RPMI8226 (cell line): ENCODE results near the gene MYH14.
A peak's percentile ranks its signal among the peaks of the same experiment; 100 is the strongest.
"Not testable (repeated sequence)": the region's sequence is repeated elsewhere in the genome, so short reads cannot be mapped to it uniquely, and the experiment has no call there.

Source experiments
- DNase-seq: peaks from one replicate; pipeline ENCODE4 v3.0.0-alpha.2; 2015

MYH14 gene

DNA sequence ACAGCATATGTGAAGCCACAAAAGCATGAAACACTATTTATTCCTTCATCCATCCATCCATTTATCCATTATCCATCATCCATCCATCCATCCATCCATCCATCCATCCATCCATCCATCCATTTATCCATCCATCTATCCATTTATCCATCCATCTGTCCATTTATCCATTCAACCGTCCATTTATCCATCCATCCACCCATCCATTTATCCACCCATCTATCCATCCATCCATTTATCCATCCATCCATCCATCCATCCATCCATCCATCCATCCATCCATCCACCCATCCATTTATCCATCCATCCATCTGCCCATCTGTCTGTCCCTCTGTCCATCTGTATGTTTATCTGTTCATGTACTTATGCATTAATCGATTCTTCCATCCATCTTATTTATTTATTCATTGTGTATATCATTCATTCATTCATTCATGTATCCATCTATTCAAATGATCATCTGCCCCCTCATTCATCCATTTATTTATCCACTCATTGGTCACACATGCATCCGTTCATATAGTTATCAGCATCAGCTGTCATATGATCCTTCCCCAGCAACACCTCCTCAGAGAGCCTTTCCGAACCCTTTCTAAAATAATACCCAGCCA, 7.0 kb upstream of the MYH14 start:
- DNase-seq, result no peak

DNA sequence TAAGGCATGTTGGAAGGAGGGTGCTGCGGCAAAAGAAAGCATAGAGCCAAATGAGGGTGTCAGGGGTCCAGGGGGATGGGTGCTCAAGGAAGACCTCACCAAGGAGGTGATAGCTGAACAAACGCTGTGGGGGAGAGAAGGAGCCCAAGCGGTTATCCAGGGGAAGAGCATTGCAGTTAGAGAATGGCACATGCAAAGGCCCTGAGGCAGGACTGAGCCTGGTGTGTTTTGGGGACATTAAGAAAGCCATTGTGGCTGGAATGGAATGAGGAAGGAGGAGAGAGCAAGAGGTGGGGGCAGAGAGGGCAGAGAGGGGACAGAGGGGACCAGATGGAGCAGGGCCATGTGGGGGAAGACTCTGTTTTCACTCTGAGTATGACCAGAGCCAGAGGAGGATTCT, 6.1 kb upstream of the MYH14 start:
- DNase-seq, result no peak

DNA sequence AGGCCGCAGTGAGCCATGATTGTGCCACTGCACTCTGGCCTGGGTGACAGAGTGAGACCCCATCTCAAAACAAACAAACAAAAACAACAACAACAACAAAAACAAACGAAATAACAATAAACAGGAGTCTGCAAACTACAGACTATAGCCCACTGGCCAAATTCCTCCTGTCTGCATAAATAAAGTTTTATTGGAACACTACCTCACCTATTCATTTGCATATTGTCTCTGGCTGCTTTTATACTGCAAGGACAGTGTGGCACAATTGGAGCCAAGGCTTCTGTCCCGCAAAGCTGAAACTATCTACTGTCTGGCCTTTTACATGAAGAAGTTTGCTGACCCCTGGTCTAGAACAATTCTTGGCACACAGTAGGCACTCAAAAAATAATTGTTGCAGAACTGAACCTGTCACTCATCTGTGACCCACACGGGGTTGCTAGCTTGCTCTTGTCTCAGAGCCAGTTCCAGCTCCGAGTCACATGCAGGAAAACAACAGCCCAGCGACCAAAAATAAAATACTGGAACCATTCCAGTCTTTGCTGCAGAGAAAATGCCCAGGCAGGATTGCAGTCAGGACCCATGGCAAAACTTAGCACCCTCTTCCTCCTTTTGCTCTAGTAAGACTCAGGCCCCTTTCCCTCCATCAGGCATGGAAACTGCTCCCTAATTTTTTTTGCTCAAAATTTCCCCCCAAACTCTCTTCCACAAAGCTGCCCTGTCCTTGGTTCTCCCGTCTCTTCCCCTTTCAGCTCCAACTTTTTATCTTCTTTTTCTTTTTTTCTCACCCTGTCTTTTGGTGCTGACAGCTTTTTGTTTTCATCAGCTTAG, 4.8 kb upstream of the MYH14 start:
- no peak for DNase-seq

DNA sequence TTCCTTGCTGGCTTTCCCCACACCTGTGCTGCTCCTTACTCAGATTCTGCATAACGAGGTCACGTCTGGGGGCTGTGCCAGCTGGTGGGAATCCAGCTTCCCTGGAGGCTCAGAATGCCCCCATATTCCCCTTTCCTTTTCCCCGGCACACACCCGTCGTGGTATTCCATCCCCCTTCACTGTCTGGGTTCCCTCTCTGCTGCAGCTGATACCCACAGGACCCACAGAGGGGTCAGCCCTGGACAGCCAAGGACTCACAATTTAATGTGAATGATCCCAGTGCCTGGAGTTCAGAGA, 4.2 kb upstream of the MYH14 start:
- no peak for DNase-seq

DNA sequence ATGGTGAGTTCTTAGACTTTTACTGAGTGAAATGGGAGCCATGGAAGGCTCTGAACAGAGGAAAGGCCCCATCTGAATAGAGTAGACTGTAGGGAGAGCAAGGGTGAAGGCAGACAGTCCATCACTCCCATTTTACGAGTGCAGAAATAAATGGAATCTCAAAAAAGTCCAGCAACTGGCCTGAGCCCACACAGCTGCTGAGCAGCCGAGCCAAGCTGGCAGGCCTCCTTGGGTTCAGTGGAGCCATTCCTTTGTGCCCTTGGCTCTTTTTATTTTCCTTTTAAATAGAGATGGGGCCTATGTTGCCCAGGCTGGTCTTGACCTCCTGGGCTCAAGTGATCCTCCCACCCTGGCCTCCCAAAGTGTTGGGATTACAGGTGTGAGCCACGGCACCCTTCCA, 1.0 kb upstream of the MYH14 start:
- no peak for DNase-seq

DNA sequence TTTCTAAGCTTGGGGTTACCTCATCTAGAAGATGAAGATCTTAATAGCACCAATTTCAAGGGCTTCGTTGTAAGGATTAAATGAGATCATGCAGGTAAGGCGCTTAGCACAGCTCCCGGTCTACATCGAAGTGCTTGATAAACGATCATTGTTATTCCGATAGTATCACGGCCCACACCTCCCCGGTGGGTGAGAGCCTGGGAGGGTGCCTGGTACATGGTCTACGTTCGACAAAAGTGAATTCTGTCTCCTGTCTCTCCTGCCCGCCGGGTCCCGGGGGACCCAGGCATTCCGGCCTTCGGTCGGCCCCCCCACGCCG, 501 bp upstream of the MYH14 start:
- no peak for DNase-seq

DNA sequence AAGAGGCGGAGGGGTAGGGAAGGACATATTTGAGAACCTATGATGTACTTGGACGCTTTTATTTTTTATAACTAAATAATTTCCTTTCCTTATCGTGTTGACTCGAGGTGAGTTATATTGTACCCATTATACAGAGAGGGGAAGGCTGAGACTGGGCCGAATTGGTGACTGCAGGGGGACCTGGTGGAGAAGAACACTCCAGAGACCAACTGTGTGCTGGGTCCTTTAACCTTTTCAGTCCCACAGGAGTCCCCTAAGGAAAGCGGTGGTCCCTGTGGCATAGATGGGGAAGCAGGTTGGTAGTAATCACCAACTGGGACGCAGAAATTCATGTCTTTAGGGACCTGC, 633 bp downstream of the MYH14 start:
- no peak for DNase-seq

DNA sequence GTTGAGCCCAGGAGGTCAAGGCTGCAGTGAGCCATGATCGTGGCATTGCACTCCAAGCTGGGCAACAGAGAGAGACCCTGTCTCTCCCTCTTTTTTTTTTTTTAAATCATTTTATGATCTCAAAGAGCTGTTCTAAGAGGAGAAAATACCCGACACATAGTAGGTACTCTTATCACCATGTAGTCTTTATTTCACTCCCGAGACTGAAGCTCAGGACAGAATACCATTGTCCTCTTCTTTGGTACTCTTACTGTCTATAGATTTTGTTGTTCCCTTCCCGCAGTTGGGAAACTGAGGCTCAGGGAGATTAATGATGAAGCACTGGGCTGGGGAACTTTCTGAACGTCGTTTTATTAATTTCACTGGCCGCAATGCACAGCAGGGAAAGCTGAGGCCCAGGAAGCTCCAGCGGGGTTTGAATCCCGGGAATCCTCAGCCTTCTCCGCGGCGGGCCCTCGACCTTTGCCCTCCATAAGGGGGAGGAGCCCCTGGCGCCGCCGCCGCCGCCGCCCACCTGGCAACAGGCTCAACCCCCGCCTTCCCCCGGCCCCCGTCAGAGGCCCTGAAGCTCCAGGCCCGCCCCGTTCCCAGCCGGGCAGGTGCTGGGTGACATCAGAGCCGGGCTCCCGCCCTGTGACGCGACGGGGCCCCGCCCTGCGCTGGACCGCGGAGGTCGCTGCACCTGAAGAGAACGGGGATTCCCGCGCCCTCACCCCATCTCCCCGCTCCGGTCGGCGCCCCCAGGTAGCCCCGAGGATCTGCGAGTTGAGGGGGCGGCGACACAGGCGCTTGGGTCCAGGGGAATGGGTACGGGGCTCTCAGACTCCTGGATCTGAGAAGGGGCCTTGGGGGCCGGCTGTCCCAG, 1.6 kb downstream of the MYH14 start:
- peak; percentile 53 for DNase-seq

DNA sequence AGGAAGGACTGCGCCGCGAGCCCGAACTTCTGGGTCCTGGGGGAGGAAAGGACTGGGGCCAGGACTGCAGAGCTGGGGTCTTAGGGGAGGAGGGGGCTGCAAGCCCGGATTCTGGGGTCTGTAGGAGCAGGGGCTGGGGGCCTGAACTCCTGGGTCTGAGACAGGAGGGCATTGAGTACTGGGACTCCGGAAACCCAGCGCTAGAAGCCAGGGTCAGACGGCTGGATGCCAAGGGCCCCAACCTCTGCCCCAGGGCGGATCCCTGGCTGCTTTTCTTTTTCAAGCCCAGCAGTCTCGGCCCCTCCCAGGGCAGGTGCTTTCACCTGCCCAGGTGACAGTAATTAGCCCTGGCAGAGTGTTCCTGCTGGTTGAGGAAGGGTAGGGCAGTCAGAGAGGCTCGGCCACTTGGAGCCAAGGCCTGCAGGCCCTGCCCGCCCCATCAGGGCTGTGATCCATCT, 2.3 kb downstream of the MYH14 start:
- peak; percentile 32 for DNase-seq

DNA sequence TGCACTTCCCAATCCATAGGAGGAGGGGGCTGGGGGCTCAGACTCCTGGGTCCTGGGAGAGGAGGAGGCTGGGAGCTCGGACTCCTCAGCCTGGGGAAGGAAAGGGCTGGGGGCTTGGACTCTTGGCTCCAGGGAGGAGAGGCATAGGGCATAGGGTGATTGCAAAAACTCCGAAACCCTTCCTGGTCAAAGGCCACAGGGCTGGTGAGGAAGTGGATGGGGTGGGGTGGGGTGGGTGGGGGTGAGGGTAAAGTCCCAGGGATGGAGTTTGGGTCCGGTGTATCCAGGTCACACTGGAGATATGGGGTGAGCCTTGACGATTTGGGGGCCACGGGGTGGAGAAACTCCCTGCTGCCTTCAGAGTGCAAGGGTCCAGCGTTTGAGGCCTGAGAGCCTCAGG, 2.8 kb downstream of the MYH14 start:
- DNase-seq, result no peak

DNA sequence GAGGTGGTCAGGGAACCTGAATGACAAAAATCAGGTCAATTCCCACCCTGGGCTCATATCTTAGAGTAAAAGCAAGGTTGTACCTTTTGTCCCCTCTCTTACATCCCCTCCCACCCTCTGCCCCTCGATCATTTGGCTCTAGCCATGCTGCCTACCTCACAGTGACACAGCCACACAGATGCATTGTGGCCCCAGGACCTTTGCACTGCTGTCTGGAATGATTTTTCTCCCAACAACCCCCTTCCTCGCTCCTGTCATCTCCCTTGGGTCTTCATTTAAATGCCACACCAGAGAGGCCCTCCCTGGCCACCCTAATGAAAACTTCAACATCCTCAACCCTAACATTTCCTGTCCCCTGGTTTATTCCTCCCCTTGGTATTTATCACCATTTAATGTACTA, 4.3 kb downstream of the MYH14 start:
- DNase-seq, result no peak

DNA sequence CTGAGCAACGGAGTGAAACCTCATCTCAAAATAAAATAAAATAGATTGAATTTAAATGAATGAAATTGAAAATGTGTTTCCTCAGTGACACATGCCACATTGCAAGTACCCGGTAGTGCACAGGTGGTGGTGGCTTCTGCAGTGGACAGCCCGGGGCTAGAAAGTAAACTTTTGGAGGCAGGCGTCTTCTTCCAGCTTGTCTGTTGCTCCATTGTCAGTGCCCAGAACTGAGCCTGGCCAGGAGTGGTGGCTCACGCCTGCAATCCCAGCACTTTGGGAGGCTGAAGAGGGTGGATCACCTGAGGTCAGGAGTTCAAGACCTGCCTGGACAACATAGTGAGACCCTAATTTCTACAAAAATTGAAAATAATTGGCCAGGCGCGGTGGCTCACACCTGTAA, 5.7 kb downstream of the MYH14 start:
- no peak for DNase-seq

DNA sequence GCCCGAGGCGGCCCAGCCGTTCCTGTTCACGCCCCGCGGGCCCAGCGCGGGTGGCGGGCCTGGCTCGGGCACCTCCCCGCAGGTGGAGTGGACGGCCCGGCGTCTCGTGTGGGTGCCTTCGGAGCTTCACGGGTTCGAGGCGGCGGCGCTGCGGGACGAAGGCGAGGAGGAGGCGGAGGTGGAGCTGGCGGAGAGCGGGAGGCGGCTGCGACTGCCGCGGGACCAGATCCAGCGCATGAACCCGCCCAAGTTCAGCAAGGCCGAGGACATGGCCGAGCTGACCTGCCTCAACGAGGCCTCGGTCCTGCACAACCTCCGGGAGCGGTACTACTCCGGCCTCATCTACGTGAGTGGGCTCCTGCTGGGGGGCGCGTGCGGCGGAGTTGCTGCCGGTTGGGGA, 7.0 kb downstream of the MYH14 start:
- DNase-seq, result no peak

DNA sequence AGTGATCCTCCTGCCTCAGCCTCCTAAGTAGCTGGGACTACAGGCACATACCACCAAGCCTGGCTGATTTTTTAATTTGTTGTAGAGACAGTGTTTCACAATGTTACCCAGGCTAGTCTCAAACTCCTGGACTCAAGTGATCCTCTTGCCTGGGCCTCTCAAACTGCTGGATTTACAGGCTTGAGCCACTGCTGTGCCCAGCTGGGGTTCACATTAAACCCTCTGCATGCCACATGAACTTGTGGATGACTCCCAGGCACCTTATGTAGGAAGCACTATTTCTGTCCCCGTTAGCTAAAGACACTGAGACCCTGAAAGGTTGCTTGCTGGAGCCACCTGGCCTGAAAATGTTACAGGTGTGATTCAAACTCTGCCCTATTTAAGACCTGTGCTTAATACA, 10.5 kb downstream of the MYH14 start:
- no peak for DNase-seq

DNA sequence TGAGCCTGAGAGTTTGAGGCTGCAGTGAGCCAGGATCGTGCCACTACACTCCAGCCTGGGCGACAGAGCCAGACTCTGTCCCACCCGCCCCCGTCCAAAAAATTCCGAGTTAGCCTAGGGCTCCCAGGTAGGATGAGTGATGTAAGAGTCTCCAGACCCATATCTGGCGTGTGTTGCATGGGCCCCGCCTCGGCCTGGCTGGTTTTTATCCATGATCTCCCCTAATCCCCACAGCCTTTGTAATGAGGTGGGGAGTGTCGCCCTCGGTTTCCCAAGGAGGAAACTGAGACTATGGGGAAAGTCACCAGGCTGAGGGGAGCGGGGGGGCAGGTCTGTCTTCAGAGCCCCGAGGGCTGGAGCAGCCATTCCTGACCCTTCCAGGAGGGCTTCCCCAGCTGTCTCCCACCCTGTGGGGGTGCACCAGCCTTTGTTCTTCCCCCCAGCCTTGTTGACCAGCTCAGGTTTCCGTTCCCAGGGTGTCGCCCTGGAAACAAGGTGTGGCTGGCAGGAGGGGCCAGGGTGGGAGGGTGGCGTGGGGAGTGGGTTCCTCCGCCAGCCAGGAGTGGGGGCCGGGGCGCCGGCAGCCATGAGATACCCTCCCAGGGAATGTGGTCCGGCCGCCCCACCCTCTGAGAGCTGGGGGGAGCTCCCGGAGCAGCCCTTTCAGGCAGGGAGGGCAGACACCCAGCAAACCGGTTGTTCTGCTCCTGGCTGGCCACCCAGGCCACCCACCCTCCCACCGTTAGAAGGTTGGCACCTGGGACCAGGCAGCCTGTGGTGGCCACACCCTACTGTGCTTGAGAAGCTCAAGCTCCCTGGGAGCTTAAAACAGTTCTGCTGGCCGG, 11.5 kb downstream of the MYH14 start:
- no peak for DNase-seq

DNA sequence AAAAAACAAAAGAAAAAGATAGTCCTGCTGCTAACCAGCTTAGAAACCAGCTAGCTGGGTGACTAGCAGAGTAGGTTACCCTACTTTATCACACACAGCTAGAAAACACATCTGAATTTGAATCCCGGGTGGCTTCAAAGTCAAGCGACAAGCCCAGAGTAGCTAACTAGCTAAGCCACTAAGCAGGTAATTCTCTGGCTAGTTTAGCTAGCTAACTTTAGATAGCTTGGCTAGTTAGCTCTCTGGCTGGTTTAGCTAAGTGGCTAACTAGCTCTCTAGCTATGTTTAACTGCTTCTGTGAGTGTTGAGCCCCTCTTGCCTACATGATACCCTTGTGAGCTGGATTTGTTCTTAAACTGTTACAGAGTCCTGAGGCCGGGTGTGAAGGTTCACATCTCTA, 12.4 kb downstream of the MYH14 start:
- DNase-seq, result no peak

DNA sequence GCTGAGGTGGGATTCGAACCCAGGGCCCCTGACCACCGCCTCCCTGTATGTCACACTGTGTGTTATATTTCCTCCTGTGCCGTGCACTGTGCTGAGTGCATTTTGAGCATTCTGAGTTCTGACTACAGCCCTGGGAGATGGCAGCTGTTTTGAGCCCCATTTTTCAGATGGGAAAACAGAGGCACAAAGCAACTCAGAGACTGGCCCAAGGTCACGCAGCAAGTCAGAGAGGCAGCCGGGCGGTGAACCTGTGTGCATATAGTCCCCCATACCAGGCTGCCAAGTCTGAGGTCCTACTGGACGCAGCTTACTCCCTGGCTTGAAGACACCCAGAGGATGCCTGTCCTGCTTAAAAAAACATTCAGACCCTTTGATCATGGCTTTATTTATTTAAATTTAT, 17.7 kb downstream of the MYH14 start:
- DNase-seq, result no peak

DNA sequence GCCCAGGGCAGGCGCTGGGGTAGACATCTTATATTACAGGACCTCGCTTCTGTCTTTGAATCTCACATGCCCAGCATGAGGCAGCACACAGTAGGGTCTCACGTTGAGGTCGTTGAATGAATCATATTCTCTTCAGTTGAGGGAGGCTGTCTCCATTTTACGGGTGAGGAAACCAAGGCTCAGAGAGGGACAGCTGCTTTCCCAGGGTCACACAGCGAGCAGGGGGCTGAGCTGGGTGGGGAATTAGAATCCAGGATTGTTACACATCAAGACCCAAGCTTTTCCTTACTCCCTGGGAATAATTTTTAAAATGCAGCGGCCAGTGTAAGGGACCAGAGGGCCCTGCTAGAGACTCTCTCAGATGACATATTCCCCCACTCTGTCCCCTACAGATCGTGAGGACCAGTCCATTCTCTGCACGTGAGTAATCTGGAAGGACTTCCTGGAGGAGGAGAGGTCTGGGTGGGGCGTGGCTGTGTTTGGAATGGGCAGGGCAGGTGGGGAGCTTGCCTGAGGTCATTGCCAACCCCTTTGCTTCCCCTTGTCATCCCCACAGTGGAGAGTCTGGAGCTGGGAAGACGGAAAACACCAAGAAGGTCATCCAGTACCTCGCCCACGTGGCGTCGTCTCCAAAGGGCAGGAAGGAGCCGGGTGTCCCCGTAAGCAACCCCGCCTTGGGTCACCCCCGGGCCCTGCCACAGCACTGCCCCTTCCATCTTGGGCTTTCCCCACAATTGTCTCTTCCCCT, 19.4 kb downstream of the MYH14 start:
- DNase-seq, result no peak

DNA sequence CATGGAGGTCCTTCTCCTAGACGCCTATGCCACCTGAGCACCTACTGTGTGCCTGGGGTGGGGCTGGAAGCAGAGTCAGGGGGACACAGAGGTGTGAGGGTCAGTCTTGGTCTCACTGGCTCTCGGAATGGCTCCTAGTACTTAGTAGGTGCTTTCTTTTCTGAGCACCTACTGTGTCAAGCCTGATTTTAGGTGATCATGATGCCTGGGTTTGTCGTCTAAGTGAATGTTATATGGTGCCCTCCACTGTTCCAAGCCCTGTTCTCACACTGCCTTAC, 20.0 kb downstream of the MYH14 start:
- no peak for DNase-seq

DNA sequence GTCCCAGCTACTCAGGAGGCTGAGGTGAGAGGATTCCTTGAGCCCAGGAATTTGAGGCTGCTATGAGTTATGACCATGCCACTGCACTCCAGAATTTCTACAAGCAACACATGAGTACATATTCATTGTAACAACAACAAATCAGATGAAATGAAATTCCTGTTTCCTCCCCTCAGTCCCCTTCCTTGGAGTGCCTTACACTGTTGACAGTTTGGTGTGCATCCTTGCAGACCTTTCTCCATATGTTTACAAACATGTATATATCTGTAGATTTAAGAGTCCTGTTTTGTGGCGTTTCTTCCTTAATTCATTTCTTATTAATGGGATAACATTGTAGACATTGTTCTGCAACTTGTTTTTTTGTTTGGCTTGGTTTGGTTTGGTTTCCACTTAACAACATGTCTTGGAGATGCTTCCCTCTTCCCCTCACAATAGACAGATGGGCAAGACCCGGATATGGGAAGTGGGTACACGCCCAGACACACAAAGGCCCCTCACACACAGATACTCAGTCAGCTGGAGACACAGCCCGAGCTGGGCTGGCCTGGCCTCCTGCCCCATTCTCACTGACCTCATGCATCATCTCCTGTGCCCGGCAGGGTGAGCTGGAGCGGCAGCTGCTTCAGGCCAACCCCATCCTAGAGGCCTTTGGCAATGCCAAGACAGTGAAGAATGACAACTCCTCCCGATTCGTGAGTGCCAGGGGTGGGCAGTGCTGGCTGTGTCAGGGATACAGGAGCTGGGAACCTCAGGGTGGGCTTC, 21.7 kb downstream of the MYH14 start:
- DNase-seq, result no peak

DNA sequence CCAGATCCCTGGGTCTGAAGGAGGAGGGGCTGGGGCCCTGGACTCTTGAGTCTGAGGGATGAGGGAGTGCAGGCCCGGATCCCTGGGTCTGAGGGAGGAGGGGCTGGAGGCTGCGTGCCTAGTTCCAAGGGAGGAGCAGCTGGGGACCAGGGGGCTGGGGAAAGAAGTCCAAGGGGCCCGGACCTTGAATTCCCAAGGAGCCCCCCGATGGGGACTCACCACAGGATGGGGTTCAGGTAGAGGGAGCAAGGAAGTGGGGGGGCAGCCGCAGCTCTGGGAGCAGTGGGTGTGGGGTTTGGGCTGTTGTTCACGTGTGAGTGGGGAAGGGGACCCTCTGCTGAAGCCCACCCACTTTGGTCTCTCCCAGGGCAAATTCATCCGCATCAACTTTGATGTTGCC, 23.1 kb downstream of the MYH14 start:
- DNase-seq, result no peak

DNA sequence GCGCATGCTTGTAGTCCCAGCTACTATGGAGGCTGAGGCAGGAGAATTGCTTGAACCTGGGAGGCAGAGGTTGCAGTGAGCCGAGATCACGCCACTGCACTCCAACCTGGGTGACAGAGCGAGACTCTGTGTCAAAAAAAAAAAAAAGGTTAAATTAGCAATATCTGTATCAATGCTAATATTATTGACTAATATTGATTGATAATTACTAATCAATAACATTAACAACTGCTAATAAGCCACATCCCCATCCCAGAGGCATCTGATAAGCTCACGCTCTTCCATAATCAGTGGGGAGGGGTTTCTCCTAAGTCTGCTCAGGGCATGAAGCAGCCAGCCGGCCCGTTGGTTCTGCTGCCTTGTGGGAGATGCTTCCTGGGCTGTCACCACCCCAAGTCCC, 24.7 kb downstream of the MYH14 start:
- not testable (repeated sequence) for DNase-seq
